ENCODE data around the gene SMPDL3A. TPM values are rescaled to one million over a fixed set of nuclear protein-coding genes. Genes with fewer than 3 reads are reported as not detected.

SMPDL3A gene
- total and polyA plus RNA-seq, 2 of the 8 experiments (the other 6 are each of a cell fraction or from before 2014, with no cell fraction given) = 3.5 to 3.9 TPM

GRCh38 chr6:122809691-122810090, 20.6 kb downstream of the SMPDL3A start:
- H3K23ac ChIP-seq (ENCODE audit: insufficient read length) = no peak overlapping the region
- H2BK120ac ChIP-seq (replicated peaks; ENCODE audit: low read depth, low read length) = no peak overlapping the region
- no peaks in the 10 kb centered on the region for H4K20me1 ChIP-seq (replicated peaks in 1 of 2; ENCODE audit: control insufficient read depth in 1 of 2, insufficient read depth in 2 of 2, low read length in 2 of 2)
- no peak for TF ChIP-seq ZNF274 (IDR thresholded peaks at IDR 0.05; ENCODE audit: borderline replicate concordance, extremely low read depth, low read length)
- TF ChIP-seq PHF8 (conservative IDR thresholded peaks at IDR 0.05; ENCODE audit: low read depth, low read length) = no peak
- no peak for TF ChIP-seq RBBP5 (IDR thresholded peaks at IDR 0.05; ENCODE audit: borderline replicate concordance, low read depth, low read length)
- TF ChIP-seq NRF1 (IDR thresholded peaks at IDR 0.05; ENCODE audit: low read depth, low read length) = no peak
- TF ChIP-seq CHD1 (IDR thresholded peaks at IDR 0.05; ENCODE audit: low read depth, low read length) = no peak
- no peak for TF ChIP-seq SUZ12 (IDR thresholded peaks at IDR 0.05; ENCODE audit: low read length)
- TF ChIP-seq KDM5A (IDR thresholded peaks at IDR 0.05; ENCODE audit: low read length) = no peak
- no peak for TF ChIP-seq SRF (IDR thresholded peaks at IDR 0.05; ENCODE audit: low read depth, low read length)
- no peak for TF ChIP-seq CBX5 (IDR thresholded peaks at IDR 0.05; ENCODE audit: low read depth, low read length)
- TF ChIP-seq BRCA1 (IDR thresholded peaks at IDR 0.05; ENCODE audit: low read depth, low read length) = no peak
- H3K18ac ChIP-seq (ENCODE audit: extremely low read depth, low read length) = no peak overlapping the region
- ChIA-PET CTCF (ENCODE audit: partially characterized antibody) (interaction anchor here (1.4 to 4.8 kb wide), 2 partner anchors 8 to 29 kb away, joined by 6 to 21 read pairs; no protein-coding TSS in a partner anchor), POLR2A (ENCODE audit: partially characterized antibody) (no interaction called here)
- no peaks in the 10 kb centered on the region for H3K23me2 ChIP-seq (ENCODE audit: low read depth, low read length)
- no peak overlapping the region for H2BK5ac ChIP-seq (ENCODE audit: low read depth, low read length)
- no peak overlapping the region for H4K8ac ChIP-seq (ENCODE audit: extremely low read depth, insufficient read depth, low read length)
- no peak overlapping the region for H2BK20ac ChIP-seq (ENCODE audit: low read length)
- no peak overlapping the region for H2BK15ac ChIP-seq (ENCODE audit: low read length)
- H3K4me3 ChIP-seq (ENCODE audit: extremely low read depth in 1 of 4, insufficient read depth in 2 of 4, low read depth in 3 of 4, low read length in 4 of 4) = no peak overlapping the region
- DNase-seq (ENCODE audit: low read depth in 1 of 2, low spot score in 2 of 2) (no peak), FAIRE-seq (no peak)
- H3K79me2 ChIP-seq (ENCODE audit: control insufficient read depth in 1 of 2, insufficient read depth in 2 of 2, low read length in 2 of 2) = no peaks in the 10 kb centered on the region
- no peaks in the 10 kb centered on the region for H3K79me1 ChIP-seq (ENCODE audit: low read depth, low read length)
- no peak overlapping the region for H2BK12ac ChIP-seq (ENCODE audit: low read depth, low read length)
- no peak overlapping the region for H2AFZ ChIP-seq (ENCODE audit: low read length)
- no peaks in the 10 kb centered on the region for H3K9me3 ChIP-seq (ENCODE audit: insufficient read depth in 2 of 2, low read depth in 1 of 2, low read length in 1 of 2)
- H3K56ac ChIP-seq (replicated peaks; ENCODE audit: insufficient read length, low read depth, low read length) = no peak overlapping the region
- H3K36me3 ChIP-seq (ENCODE audit: control insufficient read depth in 2 of 4, insufficient read depth in 4 of 4, low read length in 3 of 4) = no peaks in the 10 kb centered on the region
- no peaks in the 10 kb centered on the region for H3K4me1 ChIP-seq (replicated peaks in 1 of 4; ENCODE audit: control insufficient read depth in 3 of 4, insufficient read depth in 4 of 4, low read length in 3 of 4)
- WGBS, 2 experiments (ENCODE audit: extremely low coverage in 1 of 2, insufficient coverage in 1 of 2, insufficient read length in 1 of 2, insufficient replicate concordance in 2 of 2, low coverage in 1 of 2, low lambda C conversion rate in 2 of 2, missing lambda C conversion rate in 1 of 2) = 89% methylated on average over 2 of the region's 2 CpGs; no CpG with 5 or more reads in 1 of the 2 experiments
- H3K27ac ChIP-seq (ENCODE audit: low read depth, low read length) = no peak overlapping the region
- H3K9ac ChIP-seq (replicated peaks in 1 of 4; ENCODE audit: extremely low read depth in 1 of 4, low read depth in 3 of 4, low read length in 3 of 4) = no peak overlapping the region
- no peak overlapping the region for H4K5ac ChIP-seq (ENCODE audit: insufficient read length, low read depth, low read length)
- H4K91ac ChIP-seq (replicated peaks; ENCODE audit: insufficient read length, low read length) = no peak overlapping the region
- no peak overlapping the region for H3K4ac ChIP-seq (replicated peaks; ENCODE audit: insufficient read length, low read depth, low read length)
- H3K27me3 ChIP-seq (replicated peaks in 1 of 4; ENCODE audit: control insufficient read depth in 3 of 4, extremely low read depth in 1 of 4, insufficient read depth in 3 of 4, low read length in 3 of 4) = peaks cover 0 to 1% (median 0%) of the 10 kb centered on the region in 4 experiments; a peak in 1 of 7 replicates
- H3K4me2 ChIP-seq (ENCODE audit: insufficient read depth in 1 of 2, low read depth in 2 of 2, low read length in 2 of 2) = no peak overlapping the region
- no peak overlapping the region for H3K14ac ChIP-seq (ENCODE audit: insufficient read length)
- no peak overlapping the region for H2AK5ac ChIP-seq (ENCODE audit: low read depth, low read length)

All from H1 (cell line).